LoVo (cell line): Measurements from ENCODE around the gene CEP152.

ENCODE experiments used
- DNase-seq: peaks from one replicate; pipeline ENCODE4 v3.0.0-alpha.2; 2016; ENCODE audit warnings: low spot score

The CEP152 gene

GRCh38 chr15:48777645-48778330 is 33.1 kb downstream of the CEP152 start:
- DNase-seq, result no peak

DNA sequence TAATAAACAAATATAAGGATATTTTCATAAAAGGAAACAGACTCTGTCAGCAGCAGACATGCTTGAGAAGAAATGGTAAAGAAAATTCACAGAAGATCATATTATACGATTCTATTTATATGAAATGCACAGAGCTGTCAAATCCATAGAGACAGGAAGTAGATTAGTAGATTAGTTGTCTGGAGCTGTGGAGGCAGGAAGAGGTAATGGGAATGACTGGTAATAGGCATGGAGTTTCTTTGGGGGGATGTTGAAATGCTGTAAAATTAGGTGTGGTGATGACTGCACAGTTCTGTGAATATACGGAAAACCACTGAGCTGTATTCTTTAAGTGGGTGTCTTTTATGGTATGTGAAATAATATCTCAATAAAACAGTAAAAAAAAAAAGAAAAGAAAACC is 35.3 kb downstream of the CEP152 start:
- DNase-seq, result no peak

GRCh38 chr15:48774484-48774883 is 36.4 kb downstream of the CEP152 start:
- no peak for DNase-seq

GRCh38 chr15:48766196-48766595 is 44.7 kb downstream of the CEP152 start:
- peak; percentile 46 for DNase-seq

GRCh38 chr15:48765022-48765421 is 45.8 kb downstream of the CEP152 start:
- DNase-seq, result no peak

DNA sequence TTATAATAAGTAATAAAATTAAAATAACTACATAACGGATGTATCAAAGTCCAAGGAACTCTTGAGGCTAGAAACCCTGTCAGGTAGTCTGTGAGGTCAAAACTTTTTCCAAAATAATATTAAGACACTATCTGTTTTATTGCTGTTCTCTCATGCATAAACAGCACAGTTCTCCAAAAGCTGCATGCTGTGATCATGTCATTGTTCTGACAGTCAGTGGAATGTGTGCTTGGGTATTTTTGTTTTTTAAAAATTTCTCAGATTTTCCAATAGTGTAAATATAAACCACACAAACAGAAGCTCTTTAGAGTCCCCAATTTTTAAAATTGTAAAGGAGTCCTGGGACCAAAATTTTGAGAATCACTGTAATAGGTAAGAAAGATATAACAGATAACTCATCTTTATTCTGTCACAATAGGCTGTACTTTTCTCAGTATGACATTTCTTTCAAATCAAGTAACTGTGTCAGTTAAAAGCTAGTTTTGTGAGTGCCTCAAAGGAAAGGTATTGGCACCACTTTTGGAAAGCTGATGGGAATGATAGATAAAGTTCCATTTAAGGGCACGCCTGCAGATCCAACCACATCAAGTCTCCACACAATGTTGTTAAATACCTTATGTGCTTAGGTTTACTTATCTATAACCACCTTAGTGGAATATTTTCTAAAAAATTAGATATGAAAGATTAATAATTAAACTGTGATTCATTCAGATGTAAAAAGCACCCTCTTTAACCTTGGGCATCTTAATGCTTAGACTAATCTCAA is 49.3 kb downstream of the CEP152 start:
- DNase-seq, result peak; percentile 77

DNA sequence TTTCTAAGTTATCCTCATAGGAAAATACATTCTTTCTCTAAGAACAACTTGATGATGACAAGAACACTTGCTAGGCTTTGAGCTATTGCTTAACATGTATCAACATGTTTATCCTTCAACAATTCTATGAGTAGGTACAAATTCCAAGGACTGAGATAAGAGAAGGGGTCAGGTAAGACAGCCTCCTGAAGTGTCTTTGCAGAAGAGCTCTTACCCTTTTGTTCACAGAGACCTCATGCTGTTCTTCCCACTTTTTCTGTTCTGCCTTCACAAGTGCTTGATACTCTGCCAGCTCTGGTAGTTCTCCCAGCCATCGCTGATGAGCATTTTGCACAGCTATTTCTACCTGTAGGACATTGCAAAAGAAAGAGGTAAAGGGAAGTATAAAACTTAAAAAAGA is 50.9 kb downstream of the CEP152 start:
- peak; percentile 63 for DNase-seq

DNA sequence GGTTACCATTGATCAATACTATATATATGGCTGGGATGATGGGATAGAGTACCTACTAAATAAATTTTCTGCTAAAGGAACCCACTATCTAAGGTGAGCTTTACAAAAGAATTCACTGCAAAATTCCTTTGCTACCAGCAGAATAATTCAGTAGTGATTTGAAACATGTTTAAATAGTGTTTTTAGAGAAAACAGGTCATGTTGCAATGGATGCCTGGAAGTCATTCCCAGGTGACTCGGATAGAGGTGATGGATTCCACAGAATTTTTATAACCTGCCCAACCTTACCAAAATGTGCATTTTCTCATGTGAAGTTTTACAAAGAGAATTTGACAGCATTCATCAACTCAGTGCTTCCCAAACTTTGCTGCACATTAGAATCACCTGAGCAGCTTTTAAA is 53.2 kb downstream of the CEP152 start:
- no peak for DNase-seq

DNA sequence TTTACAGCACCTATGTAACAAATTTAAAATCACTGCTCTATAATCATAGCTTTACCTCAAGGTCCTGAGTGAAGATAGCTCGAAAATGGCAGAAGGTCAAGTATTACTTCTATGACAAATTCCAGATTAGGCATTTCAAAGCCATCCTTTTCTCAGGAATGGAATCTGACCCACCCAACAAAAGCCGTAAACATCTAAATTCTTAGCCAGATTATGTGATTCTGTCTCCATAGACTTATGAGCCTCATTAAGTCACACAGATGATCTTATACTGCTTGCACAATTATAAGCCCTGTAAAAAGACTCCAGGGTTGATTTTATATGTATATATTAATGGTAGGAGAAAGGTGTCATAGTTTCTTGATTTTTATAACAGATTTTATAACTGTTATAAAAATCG is 56.9 kb downstream of the CEP152 start:
- peak; percentile 49 for DNase-seq

- no peak for DNase-seq
Measured at GRCh38 chr15:48751595-48751994, 59.3 kb downstream of the CEP152 start.

DNA sequence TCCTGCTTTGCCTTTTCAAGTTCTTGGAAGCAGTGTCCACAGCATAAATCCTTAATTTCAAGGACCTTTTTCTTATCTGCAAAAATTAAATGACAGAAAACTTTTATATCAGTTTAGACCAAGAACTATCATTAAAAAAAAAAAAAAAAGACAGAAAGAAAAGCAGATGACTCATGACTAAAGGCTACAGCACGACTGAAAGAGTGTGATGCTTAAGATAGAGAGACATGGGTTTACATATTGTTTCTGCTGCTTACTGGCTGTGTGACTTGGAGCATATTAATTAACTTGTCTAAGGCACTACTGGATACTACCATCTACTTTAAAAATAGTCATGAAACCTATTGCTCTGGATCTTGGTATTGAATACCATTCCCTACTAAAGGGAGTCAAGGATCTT is 62.3 kb downstream of the CEP152 start:
- DNase-seq, result no peak

DNA sequence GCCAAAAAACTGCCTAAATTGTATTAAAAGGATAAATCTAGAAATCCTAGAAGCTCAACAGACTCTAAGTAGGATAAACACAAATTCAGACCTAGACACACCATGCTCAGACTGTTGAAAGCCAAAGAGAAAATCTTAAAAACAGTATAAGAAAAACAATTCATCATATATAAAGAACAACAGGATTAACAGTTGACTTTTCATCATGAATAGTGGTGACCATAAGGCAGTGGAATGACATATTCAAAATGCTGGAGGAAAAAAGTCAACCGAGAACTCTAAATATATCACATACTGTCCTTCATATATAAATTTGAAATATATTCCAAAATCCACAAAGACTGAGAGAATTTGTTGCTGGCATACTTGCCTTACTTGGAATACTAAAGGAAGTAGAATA is 77.3 kb downstream of the CEP152 start:
- DNase-seq, result no peak

DNA sequence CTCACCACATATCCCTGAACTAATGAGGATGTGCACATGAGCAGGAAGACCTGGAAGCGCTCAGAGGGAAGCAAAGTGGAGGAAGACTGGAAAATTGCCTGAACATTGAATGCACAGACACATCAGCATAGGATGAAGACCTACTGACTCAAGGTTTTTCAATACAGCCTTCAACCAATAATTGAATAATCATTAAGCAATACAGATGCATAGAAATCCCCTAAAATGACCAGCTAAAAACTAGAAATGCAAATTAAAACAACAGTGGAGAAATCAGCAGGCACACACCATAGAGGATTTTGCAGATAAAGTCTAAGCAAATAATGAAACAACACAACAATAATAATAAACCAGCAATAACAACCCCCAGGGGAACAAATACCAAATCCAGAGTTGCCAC is 80.4 kb downstream of the CEP152 start:
- no peak for DNase-seq

DNA sequence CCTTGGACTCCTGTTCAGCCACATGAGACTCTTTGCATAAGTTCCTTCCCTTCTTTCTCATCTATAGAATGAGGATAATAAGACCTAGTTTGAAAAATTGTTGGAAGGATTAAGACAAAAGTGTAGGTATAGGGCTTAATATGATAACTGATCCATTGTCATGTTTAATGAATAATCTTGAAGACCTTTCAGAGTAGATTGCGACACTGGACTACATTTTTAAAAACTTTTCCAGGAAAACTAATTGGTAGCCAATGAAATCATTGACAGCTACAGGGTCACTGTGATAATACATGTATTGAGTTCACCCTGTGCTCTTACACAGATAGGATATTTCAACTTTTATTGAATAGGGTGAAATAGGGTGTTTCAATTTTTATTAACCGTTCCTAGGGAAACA is 86.9 kb downstream of the CEP152 start:
- no peak for DNase-seq

DNA sequence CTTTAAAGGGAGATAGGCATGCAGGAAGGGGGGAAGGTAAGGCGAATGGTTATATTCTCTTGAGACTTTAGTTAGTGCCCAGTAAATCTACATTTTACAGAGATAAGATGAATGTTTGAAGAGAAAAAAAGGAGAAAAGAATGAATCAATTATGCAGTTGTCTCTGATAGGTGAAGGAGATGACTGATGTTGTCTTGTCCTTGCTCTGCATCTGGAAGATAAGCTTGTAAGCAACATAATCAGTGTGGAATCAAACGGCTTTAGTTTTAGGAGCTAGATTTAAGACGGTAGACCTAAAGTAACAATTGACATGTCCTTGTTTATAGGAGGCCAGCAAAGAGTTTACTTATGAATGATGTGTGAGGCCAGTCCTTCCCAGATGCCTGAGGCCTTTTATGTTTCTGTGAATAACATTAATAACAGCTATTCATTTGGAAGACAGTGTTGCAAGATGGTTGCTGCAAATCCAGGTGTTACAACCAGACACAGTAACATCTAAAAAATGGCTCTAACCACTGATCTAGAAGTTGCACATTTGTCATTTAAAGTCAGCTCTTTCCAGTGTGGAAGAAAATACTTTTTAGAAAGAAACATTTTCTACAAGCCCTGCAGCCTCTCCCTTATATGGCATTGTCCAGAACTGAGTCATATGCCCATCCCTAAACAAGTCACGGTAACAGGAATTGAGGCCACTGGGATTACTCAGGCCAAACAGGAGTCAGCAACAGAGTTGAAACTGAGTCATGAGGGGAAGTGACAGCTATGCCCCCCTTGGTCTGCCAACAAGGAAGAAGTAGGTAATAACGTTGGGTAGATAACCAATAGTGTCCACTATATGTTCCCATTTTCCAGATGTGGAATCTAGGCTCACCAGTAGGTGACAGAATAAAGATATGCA is 87.9 kb downstream of the CEP152 start:
- DNase-seq, result peak; percentile 90

DNA sequence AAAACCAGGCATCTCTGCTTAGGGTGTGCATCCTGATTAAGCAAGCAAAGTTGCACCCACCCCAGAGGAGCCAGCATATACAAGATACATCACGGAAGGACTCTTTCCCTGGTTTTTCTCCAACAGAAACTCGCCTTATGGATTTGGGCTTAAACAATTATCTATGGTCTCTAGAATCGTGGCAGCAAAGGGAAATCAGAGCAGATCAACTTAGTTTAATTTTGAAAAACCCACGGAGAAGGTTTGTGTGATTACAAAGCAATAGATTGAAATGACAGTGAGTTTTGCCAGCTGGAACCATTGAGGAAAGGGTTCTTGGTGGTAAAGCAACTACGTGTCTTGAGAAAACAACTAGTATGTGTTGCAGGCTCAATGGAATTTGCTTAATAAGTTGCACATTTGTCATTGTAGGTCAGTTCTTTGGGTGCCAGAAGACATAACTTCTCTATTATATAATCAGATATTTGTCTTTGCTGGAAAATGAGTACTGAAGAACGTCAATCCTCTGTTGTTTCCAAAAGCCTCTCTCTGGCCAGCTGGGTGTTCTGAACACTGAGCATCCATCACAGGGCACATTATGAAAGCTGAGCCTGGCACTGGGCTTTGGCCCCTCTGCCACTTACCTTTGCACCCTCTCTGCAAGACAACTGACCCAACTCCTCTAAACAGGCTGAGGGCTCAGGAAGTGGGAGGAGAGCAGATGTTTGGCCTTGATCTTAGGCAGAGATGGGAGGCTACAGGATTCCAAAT is 89.6 kb downstream of the CEP152 start:
- no peak for DNase-seq

- no peak for DNase-seq
Measured at GRCh38 chr15:48720646-48721045, 90.2 kb downstream of the CEP152 start.

- no peak for DNase-seq
Measured at GRCh38 chr15:48719668-48720067, 91.2 kb downstream of the CEP152 start.

- no peak for DNase-seq
Measured at GRCh38 chr15:48718646-48719045, 92.2 kb downstream of the CEP152 start.

DNA sequence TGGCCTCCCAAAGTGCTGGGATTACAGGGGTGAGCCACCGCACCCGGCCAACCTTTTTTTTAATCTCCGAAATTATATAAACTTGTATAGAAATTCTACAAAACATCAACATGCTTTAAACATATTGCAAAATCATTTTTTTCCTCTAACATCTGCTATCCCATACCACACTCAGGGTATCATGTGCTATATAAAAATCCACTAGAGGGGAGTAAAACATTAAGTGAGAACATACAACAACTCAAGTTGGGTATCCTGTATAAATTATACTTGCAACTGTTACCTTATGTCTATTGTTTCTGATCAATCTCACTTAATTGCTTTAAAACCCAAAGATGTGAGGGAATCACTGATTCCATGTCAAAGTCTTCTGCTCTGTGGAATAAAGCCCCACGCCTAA is 93.4 kb downstream of the CEP152 start:
- DNase-seq, result no peak

DNA sequence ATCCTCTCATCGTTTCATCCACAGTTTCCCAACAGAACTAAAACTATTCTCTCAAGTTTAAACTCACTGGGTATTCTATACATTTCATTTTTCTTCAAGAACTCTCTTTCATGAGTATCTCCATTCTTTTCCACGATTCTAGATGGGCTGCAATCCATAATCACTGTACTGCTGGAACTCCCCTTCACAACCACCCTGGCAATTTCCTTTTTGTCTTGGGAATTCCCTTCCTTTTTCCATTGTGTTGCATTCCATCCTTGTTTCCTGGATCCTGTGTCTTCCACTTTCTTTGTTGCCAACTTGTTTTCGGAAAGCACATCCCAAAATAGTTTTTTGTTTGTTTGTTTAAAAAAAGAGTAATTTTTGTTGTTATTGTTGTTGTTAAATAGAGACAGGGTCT is 98.3 kb downstream of the CEP152 start:
- DNase-seq, result no peak

DNA sequence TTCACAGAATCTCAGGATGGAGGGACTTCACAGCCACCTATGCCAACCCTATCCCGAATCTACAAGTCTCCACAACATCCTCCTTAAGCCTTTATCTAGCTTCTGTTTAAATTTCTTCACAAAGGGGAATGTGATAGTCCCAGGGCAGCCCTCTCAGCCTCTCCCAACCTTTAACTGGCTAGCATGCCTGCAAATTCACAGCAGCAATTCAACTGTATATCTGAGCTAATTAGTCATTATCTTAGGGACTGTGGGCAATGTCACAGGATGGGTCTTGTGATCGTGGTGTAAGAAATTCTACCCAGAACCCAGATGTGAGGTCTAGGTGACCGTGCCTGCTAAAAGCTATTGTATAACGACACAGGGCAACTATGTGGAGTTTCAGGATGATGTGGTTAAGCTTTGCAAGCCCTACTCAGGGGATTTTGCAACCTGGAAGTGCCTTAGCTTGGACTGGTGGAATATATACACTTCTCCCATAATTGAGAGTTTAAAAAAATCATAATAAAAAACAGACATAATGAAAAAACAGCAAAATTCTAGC is 99.8 kb downstream of the CEP152 start:
- no peak for DNase-seq
